CD4-positive, alpha-beta T cell treated with Interleukin-1 beta for 1 hour (primary cell): ENCODE data around the gene DCTN3.
A peak's percentile ranks its signal among the peaks of the same experiment; 100 is the strongest.

Experiments
- DNase-seq, 2 donors: peaks; one replicate each; pipeline ENCODE4 v3.0.0-alpha.2; 2020 to 2022

DCTN3 gene

GRCh38 chr9:34623374-34624235 is 3.3 kb upstream of the DCTN3 start:
- DNase-seq: peak in 1 of 2 donors; percentile 14

GRCh38 chr9:34615132-34615531 is 5.2 kb downstream of the DCTN3 start:
- DNase-seq: no peak

GRCh38 chr9:34612788-34613390 is 7.4 kb downstream of the DCTN3 start:
- peak; percentile 74 to 77 for DNase-seq

GRCh38 chr9:34611811-34612787 is 8.2 kb downstream of the DCTN3 start, which contains the start of gene RPP25L:
Gene RPP25L (minus strand): TSS chr9:34612097. CDS start chr9:34611296, 801 bp downstream.
- DNase-seq: peak; percentile 84 to 86

GRCh38 chr9:34611251-34611810 is 9.0 kb downstream of the DCTN3 start:
- DNase-seq: no peak

- no peak for DNase-seq
Measured at GRCh38 chr9:34610434-34611206, 9.7 kb downstream of the DCTN3 start.

GRCh38 chr9:34607331-34607730 is 13.0 kb downstream of the DCTN3 start:
- no peak for DNase-seq

GRCh38 chr9:34606905-34607304 is 13.4 kb downstream of the DCTN3 start:
- no peak for DNase-seq

GRCh38 chr9:34606190-34606589 is 14.1 kb downstream of the DCTN3 start:
- DNase-seq: no peak

- peak; percentile 77 to 83 for DNase-seq
Measured at GRCh38 chr9:34603610-34604231, 16.6 kb downstream of the DCTN3 start.

GRCh38 chr9:34601937-34602573 is 18.2 kb downstream of the DCTN3 start:
- DNase-seq: no peak

GRCh38 chr9:34600908-34601307 is 19.4 kb downstream of the DCTN3 start:
- no peak for DNase-seq

GRCh38 chr9:34599546-34599945 is 20.7 kb downstream of the DCTN3 start:
- no peak for DNase-seq

- no peak for DNase-seq
Measured at GRCh38 chr9:34594177-34594576, 26.1 kb downstream of the DCTN3 start.

- peak in 1 of 2 donors; percentile 22 for DNase-seq
Measured at GRCh38 chr9:34592895-34593601, 27.2 kb downstream of the DCTN3 start.

- DNase-seq: no peak
Measured at GRCh38 chr9:34591917-34592866, 28.1 kb downstream of the DCTN3 start.

- DNase-seq: peak; percentile 74 to 75
Measured at GRCh38 chr9:34591248-34591916, 28.9 kb downstream of the DCTN3 start.
